ENCODE measurements around the gene CYBC1. TPM values are rescaled to one million over a fixed set of nuclear protein-coding genes. Genes with fewer than 3 reads are reported as not detected.

The CYBC1 gene
- total RNA-seq, 4 donors from 2014 or later, result 28.7 to 84.6 (median 64.6) TPM

DNA sequence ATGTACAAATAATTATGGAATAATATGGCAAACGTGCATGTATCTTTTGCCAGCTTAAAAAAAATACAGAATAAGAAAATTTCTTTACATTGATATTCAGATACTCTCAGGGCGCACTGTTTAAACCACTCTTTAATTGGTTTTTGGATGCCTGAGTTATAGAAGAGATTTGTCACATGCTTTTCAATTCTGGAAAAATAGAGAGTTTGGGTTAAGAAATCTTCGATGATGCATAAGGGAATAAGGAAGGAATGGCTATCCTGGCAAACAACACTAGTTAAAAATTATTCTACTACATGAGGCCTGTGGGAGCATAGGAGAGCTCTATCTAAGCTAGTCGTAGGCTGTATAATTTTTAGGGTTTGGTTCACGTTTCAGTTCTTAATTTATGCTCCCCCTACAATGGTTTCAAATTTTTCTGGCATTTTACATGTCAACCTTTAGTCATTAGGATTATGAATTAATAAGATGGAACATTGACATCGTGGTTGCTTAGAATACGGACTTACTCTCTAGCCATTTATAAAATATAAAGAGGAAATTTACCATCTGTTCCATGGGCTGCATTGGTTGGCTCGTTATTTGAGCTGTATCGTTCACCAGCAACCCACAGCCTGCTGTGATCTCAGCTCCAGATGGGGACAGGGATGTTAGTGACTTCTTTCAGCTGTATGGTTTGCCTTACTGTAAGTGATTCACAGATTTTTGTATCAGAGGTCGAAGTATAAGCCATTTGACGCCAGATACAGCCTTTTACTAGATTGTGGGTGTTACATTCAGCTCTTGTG is 23.9 kb upstream of the CYBC1 start:
- TF ChIP-seq, protein P1, sequence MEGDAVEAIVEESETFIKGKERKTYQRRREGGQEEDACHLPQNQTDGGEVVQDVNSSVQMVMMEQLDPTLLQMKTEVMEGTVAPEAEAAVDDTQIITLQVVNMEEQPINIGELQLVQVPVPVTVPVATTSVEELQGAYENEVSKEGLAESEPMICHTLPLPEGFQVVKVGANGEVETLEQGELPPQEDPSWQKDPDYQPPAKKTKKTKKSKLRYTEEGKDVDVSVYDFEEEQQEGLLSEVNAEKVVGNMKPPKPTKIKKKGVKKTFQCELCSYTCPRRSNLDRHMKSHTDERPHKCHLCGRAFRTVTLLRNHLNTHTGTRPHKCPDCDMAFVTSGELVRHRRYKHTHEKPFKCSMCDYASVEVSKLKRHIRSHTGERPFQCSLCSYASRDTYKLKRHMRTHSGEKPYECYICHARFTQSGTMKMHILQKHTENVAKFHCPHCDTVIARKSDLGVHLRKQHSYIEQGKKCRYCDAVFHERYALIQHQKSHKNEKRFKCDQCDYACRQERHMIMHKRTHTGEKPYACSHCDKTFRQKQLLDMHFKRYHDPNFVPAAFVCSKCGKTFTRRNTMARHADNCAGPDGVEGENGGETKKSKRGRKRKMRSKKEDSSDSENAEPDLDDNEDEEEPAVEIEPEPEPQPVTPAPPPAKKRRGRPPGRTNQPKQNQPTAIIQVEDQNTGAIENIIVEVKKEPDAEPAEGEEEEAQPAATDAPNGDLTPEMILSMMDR (IDR thresholded peaks at IDR 0.05; ENCODE audit: low read depth), result no peak

DNA sequence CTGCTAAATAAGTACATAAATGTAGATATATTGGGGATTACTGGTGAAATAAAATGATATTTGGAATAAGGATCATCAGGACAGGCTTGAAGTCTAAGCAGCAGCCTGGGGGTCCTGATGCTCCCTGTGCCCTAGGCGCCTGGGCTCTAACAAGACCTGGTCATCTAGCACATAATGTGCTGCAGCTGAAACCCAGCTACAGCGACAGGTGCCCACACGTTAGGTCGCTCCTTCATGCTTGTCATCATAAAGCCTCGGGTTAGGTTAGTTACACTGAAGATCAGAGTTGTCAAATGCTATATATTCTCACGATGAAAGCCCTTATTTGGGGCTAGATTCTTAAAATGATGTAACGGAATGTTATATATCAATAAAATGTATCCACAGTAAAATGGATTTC is 19.5 kb upstream of the CYBC1 start:
- TF ChIP-seq, protein P1 (IDR thresholded peaks at IDR 0.05; ENCODE audit: low read depth), result no peak

DNA sequence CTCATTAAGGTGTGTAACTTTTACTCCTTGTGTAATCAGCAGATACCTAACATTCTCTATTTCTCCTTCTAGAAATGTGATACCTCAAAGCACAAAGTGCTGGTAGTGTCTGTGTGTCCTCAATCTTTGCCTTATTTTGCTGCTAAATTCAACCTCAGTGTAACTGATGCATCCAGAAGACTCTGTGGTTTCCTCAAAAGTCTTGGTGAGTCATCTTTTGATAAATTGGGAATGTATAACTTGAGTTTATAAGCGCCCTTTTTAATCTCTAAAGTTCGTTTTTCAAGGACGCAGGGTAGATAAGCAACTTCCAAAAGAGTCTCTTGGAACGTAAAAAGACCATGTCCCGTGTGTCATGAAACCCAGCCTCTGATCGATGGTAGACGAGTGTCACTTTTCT is 18.1 kb upstream of the CYBC1 start:
- TF ChIP-seq, protein P1 (IDR thresholded peaks at IDR 0.05; ENCODE audit: low read depth), result no peak

DNA sequence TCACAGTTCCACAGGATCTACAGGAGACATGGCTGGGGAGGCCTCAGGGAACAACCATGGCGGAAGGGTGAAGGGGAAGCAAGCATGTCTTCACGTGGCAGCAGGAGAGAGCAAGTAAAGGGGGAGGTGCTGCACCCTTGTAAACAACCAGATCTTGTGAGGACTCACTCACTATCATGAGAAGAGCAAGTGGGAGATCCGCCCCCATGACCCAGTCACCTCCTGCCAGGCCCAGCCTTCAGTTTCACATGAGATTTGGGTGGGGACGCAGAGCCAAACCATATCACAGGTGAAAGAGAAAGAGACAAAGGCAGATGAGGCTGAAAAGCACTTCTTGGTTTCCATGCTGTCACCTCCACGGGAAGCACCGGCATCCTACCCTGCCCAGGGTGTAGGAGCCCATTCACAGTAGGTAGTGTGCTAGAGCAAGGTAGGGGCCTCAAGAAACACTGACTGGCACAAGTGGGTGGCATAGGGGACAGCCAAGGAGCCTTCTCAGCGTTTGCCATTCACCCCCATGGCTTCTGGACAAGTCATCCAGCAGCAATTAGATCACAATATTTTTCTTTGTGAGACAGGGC is 14.6 kb upstream of the CYBC1 start:
- TF ChIP-seq, protein P1 (IDR thresholded peaks at IDR 0.05; ENCODE audit: low read depth), result no peak

DNA sequence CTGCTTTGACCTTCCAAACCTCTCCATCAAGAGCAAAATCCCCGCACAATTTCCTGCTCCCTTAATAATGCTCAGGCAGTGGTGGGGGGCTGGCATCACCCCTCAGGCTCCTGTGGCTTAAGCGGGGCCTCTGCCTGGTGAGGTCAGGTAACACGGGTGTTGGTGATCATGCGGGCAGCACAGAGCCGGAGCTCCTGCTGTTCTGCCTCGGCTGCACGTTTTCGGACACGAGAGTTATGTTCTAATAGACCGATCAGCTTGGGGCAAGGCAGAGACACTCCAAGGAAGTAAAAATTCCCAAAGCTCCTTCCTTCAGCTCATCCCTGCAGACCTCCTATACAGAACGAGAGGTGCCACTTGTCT is 14.0 kb upstream of the CYBC1 start:
- TF ChIP-seq, protein P1 (IDR thresholded peaks at IDR 0.05; ENCODE audit: low read depth), result no peak

- TF ChIP-seq, protein P1 (IDR thresholded peaks at IDR 0.05; ENCODE audit: low read depth), result no peak
Measured at GRCh38 chr17:82463925-82464566, 13.5 kb upstream of the CYBC1 start.

DNA sequence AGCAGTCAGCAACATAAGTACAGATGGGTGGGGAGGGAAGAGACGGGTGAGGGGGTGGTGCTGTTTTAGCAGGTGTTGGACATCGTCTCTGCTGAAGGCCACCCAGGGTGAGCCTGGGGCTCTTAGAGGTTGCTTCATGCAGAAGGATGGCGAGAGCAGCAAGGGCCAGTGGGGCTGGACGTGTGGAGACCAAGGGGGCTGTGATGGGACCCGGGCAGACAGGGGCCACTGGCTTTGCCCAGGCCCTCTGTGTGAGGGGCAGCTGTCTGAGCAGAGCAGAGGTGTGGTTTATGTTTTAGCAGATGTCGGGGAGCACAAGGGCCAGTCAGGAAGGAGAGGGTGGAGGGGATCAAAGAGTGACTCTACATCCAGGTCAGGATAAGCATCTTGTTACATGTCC is 12.8 kb upstream of the CYBC1 start:
- TF ChIP-seq, protein P1 (IDR thresholded peaks at IDR 0.05; ENCODE audit: low read depth), result no peak

Data from subcutaneous adipose tissue (tissue), 4 donors.